Smooth muscle cell (in vitro differentiated cells): ENCODE data around the gene NAP1L4. TPM values are rescaled to one million over a fixed set of nuclear protein-coding genes. Genes with fewer than 3 reads are reported as not detected.

Experiments
- DNase-seq: peaks from one replicate; lab custom pipeline; 2025; ENCODE audit not compliant: unreplicated experiment; lab: John Stamatoyannopoulos, UW
- H2AFZ ChIP-seq: fragments of 200-600 bp; sonication (generic); 2 replicates; pipeline ENCODE4 v1.6.0; 2016; ENCODE audit warnings: antibody characterized with exemption, low read depth, mild to moderate bottlenecking
- H3F3A ChIP-seq: fragments of 200-600 bp; sonication (generic); 2 replicates; pipeline ENCODE4 v1.6.0; 2017; ENCODE audit warnings: antibody characterized with exemption, low read depth
- H3K27ac ChIP-seq: fragments of 200-600 bp; sonication (generic); 2 replicates; pipeline ENCODE4 v1.5.1; 2016; ENCODE audit warnings: low read depth, mild to moderate bottlenecking
- H3K27me3 ChIP-seq: fragments of 200-600 bp; sonication (generic); 2 replicates; pipeline ENCODE4 v1.6.1; 2016; ENCODE audit warnings: low read depth, mild to moderate bottlenecking
- H3K36me3 ChIP-seq: fragments of 200-600 bp; sonication (generic); 2 replicates; pipeline ENCODE4 v1.5.1; 2016; ENCODE audit warnings: low read depth
- H3K4me1 ChIP-seq: fragments of 200-600 bp; sonication (generic); 2 replicates; pipeline ENCODE4 v1.5.1; 2016; ENCODE audit warnings: low read depth
- H3K4me2 ChIP-seq: fragments of 200-600 bp; sonication (generic); 2 replicates; pipeline ENCODE4 v1.6.0; 2016; ENCODE audit warnings: mild to moderate bottlenecking
- H3K4me3 ChIP-seq: fragments of 200-600 bp; sonication (generic); 2 replicates; pipeline ENCODE4 v1.5.1; 2016; ENCODE audit warnings: mild to moderate bottlenecking
- H3K79me2 ChIP-seq: fragments of 200-600 bp; sonication (generic); 2 replicates; pipeline ENCODE4 v1.6.0; 2016; ENCODE audit warnings: low read depth, mild to moderate bottlenecking
- H3K9ac ChIP-seq: fragments of 200-600 bp; sonication (generic); 2 replicates; pipeline ENCODE4 v1.6.0; 2016; ENCODE audit warnings: low read depth
- H3K9me3 ChIP-seq: fragments of 200-600 bp; sonication (generic); replicated peaks from 2 replicates; pipeline ENCODE4 v1.5.1; 2016; ENCODE audit warnings: low read depth
- H4K20me1 ChIP-seq: fragments of 200-600 bp; sonication (generic); 2 replicates; pipeline ENCODE4 v1.6.0; 2016; ENCODE audit warnings: low read depth
- CTCF ChIP-seq: fragments of 200-600 bp; sonication (generic); IDR thresholded peaks from 2 replicates; pipeline ENCODE4 v1.5.1; 2017; ENCODE audit warnings: borderline replicate concordance, mild to moderate bottlenecking, antibody characterized with exemption; ENCODE audit not compliant: insufficient read depth, poor library complexity, severe bottlenecking
- WGBS: methylation state at CpG from one replicate; pipeline ENCODE4 v1.1.7; 2016; ENCODE audit warnings: low lambda C conversion rate; 5-methylcytosine and 5-hydroxymethylcytosine counted together
- polyA plus RNA-seq: library from polyadenylated mRNA; unstranded; fragments of >200 nt; fragmentation: Nextera tagmentation; extraction: Ambion mirVana; gene quantifications from 2 replicates; pipeline ENCODE4 v1.2.1, GENCODE V29; 2016
- total RNA-seq: library from RNA; depleted of rRNA; stranded (reverse); fragments of >200 nt; gene quantifications from 2 replicates; pipeline ENCODE4 v1.2.3, GENCODE V29; 2014

The NAP1L4 gene
- total and polyA plus RNA-seq, 2 experiments from 2014 or later = 63.1 to 95.0 TPM

GRCh38 chr11:2924821-2925675 is 67.1 kb downstream of the NAP1L4 start:
- Histone ChIP-seq H3K36me3 (no peaks in the 10 kb centered on the region), H3K27ac (no peak overlapping the region), H4K20me1 (peaks cover 25% of the 10 kb centered on the region), H3K4me3 (no peak overlapping the region), H3K4me2 (no peak overlapping the region), H3K9me3 (no peaks in the 10 kb centered on the region), H3F3A (no peaks in the 10 kb centered on the region), H3K9ac (no peak overlapping the region), H2AFZ (no peak overlapping the region), H3K4me1 (peaks cover 6% of the 10 kb centered on the region), H3K79me2 (peaks cover 15% of the 10 kb centered on the region), H3K27me3 (no peaks in the 10 kb centered on the region)
- no peak for DNase-seq
- WGBS = 91% methylated on average over 30 of the region's 30 CpGs
- no peak for TF ChIP-seq CTCF

GRCh38 chr11:2924381-2924780 is 67.7 kb downstream of the NAP1L4 start:
- Histone ChIP-seq H4K20me1 (peaks cover 25% of the 10 kb centered on the region), H3K4me3 (no peak overlapping the region), H3K9me3 (no peaks in the 10 kb centered on the region), H3K36me3 (no peaks in the 10 kb centered on the region), H3K9ac (no peak overlapping the region), H3K4me1 (peaks cover 6% of the 10 kb centered on the region), H3K79me2 (peaks cover 15% of the 10 kb centered on the region), H3F3A (no peaks in the 10 kb centered on the region), H3K4me2 (no peak overlapping the region), H3K27ac (no peak overlapping the region), H2AFZ (no peak overlapping the region), H3K27me3 (no peaks in the 10 kb centered on the region)
- TF ChIP-seq CTCF = no peak
- no peak for DNase-seq
- 91% methylated on average over 9 of the region's 10 CpGs for WGBS

DNA sequence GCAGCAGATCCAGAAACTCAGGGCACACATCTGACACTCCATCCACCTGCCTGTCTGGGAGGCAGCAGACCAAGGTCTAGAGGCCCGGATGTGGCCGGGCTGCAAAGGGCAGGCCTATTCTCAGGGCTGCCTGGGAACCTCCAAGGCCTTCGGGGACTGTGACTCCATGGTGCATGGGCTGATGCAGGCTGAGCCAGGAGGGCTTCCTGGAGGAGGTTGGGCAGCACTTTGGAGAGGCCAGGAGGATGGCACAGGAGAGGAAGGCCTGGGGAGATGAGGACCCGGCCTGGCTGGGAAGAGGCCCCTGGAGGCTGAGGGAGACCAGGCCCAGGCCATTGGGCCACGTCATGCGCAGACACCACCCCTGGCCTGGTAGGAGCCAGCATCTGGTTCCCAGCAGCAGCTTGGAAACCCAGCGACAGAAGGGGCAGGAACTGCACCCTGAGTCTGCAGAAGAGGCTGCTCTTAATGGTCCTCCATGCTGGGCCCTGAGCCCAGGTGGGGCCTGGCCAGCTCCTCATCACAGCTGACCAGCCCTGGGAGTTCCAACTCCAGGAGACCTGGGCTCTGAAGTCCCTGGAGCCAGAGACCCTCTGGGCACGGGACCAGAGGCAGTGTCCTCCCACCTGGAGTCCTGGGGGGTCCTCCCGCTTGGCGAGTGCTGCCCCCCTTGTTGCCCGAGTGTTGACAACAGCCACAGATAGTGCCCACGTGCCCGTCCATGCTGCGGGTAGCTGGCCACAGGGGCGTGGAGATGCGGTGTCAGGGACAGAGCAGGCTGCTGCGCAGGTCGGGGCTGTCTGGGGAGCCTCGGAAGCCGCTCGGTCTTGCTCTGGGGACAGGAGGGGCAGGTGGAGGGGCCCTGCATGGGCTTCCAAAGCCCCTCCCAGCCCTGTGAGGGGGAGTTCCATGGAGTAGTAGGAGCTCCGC is 68.4 kb downstream of the NAP1L4 start:
- H3K4me2 ChIP-seq = no peak overlapping the region
- no peak overlapping the region for H3K9ac ChIP-seq
- H3F3A ChIP-seq = no peaks in the 10 kb centered on the region
- peaks cover 24% of the 10 kb centered on the region for H4K20me1 ChIP-seq
- H2AFZ ChIP-seq = no peak overlapping the region
- 97% methylated on average over 22 of the region's 22 CpGs for WGBS
- no peaks in the 10 kb centered on the region for H3K27me3 ChIP-seq
- no peak overlapping the region for H3K4me3 ChIP-seq
- no peak overlapping the region for H3K27ac ChIP-seq
- H3K36me3 ChIP-seq = no peaks in the 10 kb centered on the region
- H3K79me2 ChIP-seq = peaks cover 15% of the 10 kb centered on the region
- H3K4me1 ChIP-seq = peaks cover 6% of the 10 kb centered on the region
- no peak for TF ChIP-seq CTCF
- no peak for DNase-seq
- H3K9me3 ChIP-seq = no peaks in the 10 kb centered on the region
